NCI-H1417 treated with DMSO at 0.1 percent for 48 hours (cell line): Measurements from ENCODE around the gene DYNLL1.
"Not testable (repeated sequence)": the region's sequence is repeated elsewhere in the genome, so short reads cannot be mapped to it uniquely, and the experiment has no call there.

Experiments used
- DNase-seq: peaks from one replicate; lab custom pipeline; 2025; lab: John Stamatoyannopoulos, UW

The DYNLL1 gene

GRCh38 chr12:120495731-120496412, at the start of gene DYNLL1:
Gene DYNLL1 (plus strand): TSS chr12:120496113. CDS start chr12:120496422, 309 bp downstream.
- DNase-seq: peak; percentile 97

GRCh38 chr12:120446844-120447178, 49.1 kb upstream of the DYNLL1 start:
- not testable (repeated sequence) for DNase-seq

- no peak for DNase-seq
Measured at GRCh38 chr12:120447992-120448391, 47.9 kb upstream of the DYNLL1 start.

GRCh38 chr12:120452524-120452923, 43.4 kb upstream of the DYNLL1 start:
- not testable (repeated sequence) for DNase-seq

GRCh38 chr12:120453060-120453750, 42.7 kb upstream of the DYNLL1 start:
- DNase-seq: no peak

GRCh38 chr12:120453977-120454376, 41.9 kb upstream of the DYNLL1 start:
- DNase-seq: no peak

GRCh38 chr12:120455302-120455701, 40.6 kb upstream of the DYNLL1 start:
- no peak for DNase-seq

GRCh38 chr12:120457133-120457532, 38.8 kb upstream of the DYNLL1 start:
- DNase-seq: no peak

- no peak for DNase-seq
Measured at GRCh38 chr12:120460157-120460556, 35.8 kb upstream of the DYNLL1 start.

GRCh38 chr12:120462099-120462640, 33.7 kb upstream of the DYNLL1 start:
- no peak for DNase-seq

GRCh38 chr12:120463712-120464111, 32.2 kb upstream of the DYNLL1 start:
- DNase-seq: no peak

GRCh38 chr12:120465756-120466155, 30.2 kb upstream of the DYNLL1 start:
- DNase-seq: no peak

GRCh38 chr12:120466560-120467315, 29.2 kb upstream of the DYNLL1 start:
- no peak for DNase-seq

GRCh38 chr12:120467439-120467838, 28.5 kb upstream of the DYNLL1 start:
- DNase-seq: no peak

GRCh38 chr12:120468325-120468820, 27.5 kb upstream of the DYNLL1 start:
- DNase-seq: no peak

- no peak for DNase-seq
Measured at GRCh38 chr12:120468821-120469449, 27.0 kb upstream of the DYNLL1 start.

- peak; percentile 66 for DNase-seq
Measured at GRCh38 chr12:120469450-120470149, 26.3 kb upstream of the DYNLL1 start, which contains the start of gene SRSF9. Gene SRSF9 (minus strand): TSS chr12:120469748. CDS start chr12:120469609, 139 bp downstream.

- DNase-seq: no peak
Measured at GRCh38 chr12:120470150-120470784, 25.6 kb upstream of the DYNLL1 start.

- DNase-seq: no peak
Measured at GRCh38 chr12:120472521-120472920, 23.4 kb upstream of the DYNLL1 start.

GRCh38 chr12:120473807-120474615, 21.9 kb upstream of the DYNLL1 start:
- DNase-seq: no peak
